ENCODE results near the gene GREB1.

DNA sequence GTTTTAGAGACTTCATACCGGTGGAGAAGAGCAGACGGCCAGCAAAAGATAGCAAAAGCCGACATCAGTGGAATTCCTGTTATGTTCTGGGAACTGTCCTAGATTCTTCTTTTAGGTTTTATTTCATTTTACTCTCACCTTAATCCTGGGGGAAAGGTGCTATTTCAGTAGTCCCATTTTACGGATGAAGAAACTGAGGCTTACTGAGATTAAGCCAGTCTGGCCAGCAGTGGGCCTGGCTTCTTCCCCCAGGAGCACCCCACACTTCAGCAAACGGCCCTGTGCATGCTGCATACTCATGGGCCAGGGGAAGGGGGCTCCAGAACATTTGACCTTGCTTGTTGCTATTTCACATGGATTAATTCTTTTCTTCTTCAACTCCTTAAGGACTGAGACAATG, 79.5 kb downstream of the GREB1 start:
- no peak for TF ChIP-seq EZH2 (IDR thresholded peaks at IDR 0.05; ENCODE audit: low read length, unreplicated experiment)
- TF ChIP-seq, protein P1, sequence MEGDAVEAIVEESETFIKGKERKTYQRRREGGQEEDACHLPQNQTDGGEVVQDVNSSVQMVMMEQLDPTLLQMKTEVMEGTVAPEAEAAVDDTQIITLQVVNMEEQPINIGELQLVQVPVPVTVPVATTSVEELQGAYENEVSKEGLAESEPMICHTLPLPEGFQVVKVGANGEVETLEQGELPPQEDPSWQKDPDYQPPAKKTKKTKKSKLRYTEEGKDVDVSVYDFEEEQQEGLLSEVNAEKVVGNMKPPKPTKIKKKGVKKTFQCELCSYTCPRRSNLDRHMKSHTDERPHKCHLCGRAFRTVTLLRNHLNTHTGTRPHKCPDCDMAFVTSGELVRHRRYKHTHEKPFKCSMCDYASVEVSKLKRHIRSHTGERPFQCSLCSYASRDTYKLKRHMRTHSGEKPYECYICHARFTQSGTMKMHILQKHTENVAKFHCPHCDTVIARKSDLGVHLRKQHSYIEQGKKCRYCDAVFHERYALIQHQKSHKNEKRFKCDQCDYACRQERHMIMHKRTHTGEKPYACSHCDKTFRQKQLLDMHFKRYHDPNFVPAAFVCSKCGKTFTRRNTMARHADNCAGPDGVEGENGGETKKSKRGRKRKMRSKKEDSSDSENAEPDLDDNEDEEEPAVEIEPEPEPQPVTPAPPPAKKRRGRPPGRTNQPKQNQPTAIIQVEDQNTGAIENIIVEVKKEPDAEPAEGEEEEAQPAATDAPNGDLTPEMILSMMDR (conservative IDR thresholded peaks at IDR 0.05; ENCODE audit: low read depth, low read length) = no peak
